NCI-H2196 treated with DMSO at 0.1 percent for 48 hours (cell line): Measurements from ENCODE around the gene VPS52.

Experiments used
- DNase-seq: peaks from one replicate; lab custom pipeline; 2025; ENCODE audit not compliant: unreplicated experiment; lab: John Stamatoyannopoulos, UW

Gene VPS52

GRCh38 chr6:33271468-33272274 lies at the start of gene VPS52, which contains the start of gene RPS18:
Gene VPS52 (minus strand): TSS chr6:33271876. CDS start chr6:33271675, 201 bp downstream.
Gene RPS18 (plus strand): TSS chr6:33272075. CDS start chr6:33272120, 45 bp downstream.
- peak; percentile 99 for DNase-seq

- DNase-seq = no peak
Observed at GRCh38 chr6:33321227-33321626, 49.6 kb upstream of the VPS52 start.

DNA sequence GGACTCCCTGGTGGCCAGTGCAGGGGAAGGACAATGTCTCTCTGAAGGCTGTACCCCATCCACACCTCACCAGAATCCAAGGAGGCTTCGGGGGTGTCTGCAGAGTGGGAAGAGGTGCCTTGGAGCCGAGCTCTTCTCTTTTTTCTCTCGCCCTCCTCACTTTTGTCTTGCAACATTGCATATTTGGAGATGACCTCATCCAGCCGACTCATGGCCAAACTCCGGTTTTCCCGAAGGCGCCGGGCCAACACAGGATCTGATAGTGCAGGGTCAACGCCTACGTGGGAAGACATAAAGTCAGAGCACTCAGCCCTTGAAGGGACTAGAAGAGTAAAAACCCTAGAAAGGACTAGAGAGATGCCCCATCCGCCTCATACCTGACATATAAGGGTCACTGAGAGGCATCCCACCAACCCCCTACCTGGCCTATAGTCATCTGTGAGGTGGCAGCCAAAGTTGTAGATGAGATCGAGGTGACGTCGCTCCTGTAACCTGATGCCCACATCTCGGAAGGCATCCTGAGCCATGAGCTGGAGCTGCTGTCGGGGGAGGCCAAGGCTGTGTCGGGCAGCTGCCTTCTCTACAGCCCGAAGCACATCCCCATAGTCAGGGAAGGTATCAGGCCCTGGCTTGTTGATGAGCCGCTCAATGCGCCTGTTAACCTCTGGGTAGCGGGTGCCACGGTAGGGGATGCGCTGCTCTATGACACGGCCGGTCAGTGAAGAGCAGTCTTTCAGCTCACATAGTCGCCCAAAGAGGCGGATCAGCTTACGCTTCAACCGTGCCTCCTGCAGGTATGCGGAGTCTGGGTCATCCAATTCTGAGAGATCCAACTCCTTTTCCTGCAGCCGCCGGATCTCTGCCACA lies 48.9 kb upstream of the VPS52 start:
- DNase-seq = peak; percentile 59

DNA sequence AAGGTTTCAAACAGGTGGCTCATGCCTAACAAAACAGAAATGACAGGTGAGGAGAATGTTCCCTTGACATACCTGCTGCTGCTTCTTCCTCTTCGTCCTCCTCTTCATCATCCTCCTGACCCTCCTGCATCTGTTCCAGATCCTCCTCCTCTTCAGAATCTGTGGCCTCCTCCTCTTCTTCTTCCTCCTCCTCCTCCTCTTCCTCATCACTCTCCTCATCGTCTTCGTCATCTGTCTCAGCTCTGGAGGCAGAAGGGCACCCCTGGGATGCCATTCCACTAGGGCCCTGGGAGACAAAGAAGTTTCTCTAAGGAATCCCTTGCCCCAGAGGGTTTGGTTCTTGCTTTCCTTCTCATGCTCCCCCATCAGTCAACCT lies 48.3 kb upstream of the VPS52 start:
- no peak for DNase-seq

DNA sequence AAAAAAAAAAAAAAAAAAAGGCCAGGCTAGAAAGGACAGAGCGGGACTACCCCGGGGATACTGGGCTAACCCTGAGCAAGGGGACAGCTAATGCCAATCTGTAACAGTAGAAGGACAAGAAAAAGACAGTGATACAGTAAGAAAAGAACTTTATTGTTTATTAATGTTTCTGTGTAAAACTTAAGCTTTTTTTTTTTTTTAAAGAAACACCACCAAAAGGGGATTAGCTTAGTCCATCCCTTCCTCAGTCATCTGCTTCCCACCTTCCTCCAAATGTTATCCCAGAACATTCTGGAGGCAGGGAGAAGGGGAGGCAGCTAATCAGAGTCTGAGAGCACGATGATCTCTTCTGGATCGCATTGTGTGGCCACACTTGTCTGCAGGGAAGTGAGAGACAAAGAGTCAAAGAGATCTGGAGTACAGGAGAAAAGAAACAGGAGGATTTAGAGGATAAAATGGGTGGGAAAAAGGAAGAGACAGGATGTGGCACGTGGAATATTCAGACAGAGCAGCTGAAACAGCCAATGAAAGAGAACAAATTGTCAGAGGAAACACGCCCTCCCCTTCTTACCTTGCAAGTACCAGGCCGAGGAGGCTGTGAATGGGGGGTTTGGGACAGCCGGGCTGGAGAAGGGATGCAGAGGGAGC lies 46.9 kb upstream of the VPS52 start:
- DNase-seq = no peak

GRCh38 chr6:33317669-33318425 lies 46.2 kb upstream of the VPS52 start, which contains the start of gene ZBTB22:
Gene ZBTB22 (minus strand): TSS chr6:33317744. CDS start chr6:33316916, 828 bp downstream.
- DNase-seq = peak; percentile 97

DNA sequence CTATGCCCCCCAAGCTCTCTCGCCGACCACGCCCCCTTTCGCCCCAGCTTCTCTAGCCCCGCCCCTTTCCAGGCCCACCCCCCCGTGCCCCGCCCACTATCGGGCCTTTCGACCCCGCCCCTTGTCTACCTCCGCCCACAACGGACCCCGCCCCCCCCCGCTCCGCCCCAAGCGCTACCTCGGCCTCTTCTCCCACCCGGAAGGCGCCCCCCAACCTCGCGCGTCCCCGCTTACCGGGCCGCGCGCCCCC lies 45.7 kb upstream of the VPS52 start:
- DNase-seq = no peak

DNA sequence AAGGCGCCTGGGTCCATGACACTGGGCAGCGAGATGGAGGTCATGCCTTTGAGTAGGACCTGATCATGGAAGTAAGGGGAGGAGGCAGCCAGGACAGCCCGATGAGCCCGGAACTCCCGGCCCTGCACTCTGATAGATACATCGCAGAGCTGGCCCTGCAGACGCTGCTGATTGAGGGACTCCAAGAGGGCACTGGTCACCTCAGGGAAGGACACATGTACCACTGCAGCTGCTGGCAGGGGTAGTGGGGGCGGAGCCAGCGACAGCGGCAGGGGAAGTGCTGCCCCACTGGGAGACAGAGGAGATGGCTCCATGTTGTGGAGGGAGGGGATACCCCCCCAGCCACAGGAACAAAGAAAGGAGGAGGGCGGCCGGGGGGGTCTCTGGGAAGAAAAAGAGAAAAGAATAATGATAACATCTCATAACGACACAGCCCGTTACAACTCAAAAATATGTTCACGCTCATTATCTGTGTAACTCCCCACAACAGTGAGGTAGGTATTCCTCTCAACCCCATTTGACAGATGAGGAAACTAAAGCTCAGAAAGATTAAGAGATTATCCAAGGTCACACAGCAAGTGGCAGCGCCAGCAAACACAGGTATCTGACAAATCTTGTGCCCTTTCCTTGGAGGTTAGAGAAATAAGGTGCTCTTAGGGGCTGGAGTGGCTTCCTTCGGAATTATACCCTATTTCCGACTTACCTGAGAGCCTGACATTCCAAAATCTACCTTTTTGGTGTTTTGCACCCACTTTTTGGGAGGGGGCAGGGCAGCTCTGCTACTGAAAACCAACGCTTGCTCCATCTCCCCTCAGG lies 45.1 kb upstream of the VPS52 start:
- DNase-seq = no peak

- DNase-seq = no peak
Observed at GRCh38 chr6:33315793-33316602, 44.3 kb upstream of the VPS52 start.

- DNase-seq = no peak
Observed at GRCh38 chr6:33314943-33315792, 43.5 kb upstream of the VPS52 start.

- peak; percentile 66 for DNase-seq
Observed at GRCh38 chr6:33314515-33314942, 42.9 kb upstream of the VPS52 start.

DNA sequence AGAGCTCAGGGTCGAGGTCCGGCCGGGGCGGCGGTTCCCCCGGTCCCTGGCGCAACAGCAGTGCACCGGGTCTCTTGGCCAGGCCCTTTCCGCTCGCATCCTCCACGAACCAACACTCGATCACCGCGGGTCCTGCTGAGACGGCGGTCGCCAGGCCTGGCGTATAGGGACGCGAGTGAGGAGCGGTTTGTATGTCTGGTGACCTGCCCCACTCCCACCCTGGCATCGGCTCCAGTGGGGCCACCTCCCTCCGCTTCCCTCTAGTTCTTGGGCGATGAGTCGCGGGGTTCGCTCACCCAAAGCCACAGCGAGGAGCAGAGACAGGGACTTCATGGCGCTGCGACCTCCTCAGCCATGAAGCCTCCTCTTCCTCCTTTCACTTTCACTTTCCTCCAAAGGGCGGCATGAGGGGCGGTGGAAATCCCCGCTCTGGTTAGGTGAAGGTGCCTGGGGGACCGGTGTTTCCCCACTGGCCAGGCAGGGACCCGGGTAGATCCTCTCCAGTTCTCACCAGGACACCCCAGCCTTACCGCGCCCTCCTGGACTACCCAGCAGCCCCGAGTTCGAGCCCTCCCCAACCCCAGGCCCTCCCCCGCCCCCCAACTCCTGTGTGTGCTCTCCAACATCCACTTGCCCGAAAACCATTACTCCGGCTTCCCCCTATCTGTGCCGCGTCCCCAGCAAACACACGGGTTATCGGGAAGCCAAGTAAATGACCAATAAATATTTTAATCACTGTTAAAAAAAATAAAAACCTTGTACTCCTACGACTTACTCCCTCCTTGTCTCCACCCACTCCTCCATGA lies 42.2 kb upstream of the VPS52 start, which contains the start of gene TAPBP:
Gene TAPBP (minus strand): TSS at position 370 of the 806 bp plus-strand sequence. CDS start 37 bp downstream, at position 333.
- DNase-seq = peak; percentile 38

DNA sequence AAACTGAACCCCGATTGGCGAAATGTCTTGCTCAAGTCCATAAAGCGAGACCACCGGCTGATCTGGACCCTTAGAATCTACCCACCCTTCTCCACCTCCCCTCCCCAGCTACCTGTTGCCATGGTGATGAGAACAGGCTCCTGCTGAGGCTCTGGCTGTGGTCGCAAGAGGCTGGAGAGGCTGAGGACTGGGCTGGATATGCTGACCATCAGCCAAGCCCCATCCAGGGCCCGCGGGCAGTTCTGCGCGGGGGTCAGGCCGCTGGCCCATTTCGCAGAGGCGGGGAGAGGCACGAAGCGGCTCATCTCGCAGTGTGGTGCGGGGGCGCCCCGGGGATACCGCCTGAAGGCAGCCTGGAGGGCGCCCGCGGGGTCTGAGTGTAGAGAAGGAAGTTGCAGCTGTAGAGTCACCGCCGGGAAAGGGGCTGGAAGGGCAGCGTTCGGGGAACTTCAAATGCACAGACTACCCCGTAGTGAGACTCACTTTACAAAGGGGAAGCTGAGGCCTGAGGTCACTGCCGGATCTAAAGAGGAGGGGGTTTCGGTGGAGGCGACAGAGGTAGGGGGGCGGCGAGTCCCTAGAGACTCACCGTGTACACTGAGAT lies 41.5 kb upstream of the VPS52 start:
- no peak for DNase-seq

DNA sequence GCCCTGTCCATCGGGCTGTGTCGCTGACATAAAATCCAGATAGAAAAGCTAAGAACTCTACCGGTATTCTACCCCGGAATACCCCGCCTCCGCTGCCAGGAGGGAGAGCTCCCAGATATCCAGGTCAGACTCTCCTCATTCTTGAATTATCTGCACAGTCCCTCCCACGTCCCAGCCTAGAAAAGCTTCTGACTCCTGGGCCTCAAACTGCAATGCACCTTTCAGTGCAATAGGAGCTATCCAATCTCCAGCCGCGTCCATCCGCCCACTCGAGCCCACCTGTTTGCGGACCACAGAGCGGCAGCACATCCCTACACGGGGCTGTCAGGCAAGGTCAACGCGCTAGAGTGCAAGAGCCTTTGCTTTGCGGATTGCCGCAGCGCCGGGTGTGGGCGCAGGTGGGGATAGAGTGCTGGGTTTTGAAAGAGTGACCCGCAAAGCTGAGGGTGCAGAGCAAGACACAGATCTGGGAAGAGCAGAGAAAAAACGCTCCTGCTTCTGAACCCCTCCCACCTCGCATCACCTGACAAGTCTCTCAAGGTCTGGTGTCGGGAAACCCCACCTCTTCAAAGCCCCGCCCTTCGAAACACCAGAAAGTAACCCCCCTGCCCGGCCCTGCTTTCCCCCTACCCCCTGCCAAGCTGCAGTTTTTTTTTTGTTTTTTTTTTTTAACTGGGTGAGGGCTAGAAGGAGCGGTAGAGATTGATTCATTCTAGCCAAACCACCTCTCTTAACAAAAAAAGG lies 40.9 kb upstream of the VPS52 start:
- DNase-seq = peak; percentile 77

DNA sequence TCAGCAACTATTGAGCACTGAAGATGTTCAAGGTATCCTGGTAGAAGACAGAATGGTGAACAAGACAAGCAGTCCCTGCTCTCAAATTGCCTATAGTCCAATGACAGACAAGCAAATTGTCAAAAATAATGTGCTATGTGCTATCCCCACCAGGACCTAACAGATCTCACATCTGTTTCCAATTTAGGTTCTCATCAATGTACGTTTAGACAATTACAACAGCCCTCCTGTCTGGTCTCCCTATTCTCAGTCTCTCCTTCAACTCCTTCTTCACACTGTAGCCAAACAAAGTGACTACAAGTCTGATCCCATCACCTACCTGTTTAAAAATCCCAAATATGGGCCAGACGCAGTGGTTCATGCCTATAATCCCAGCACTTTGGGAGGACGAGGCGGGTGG lies 34.7 kb upstream of the VPS52 start:
- no peak for DNase-seq

DNA sequence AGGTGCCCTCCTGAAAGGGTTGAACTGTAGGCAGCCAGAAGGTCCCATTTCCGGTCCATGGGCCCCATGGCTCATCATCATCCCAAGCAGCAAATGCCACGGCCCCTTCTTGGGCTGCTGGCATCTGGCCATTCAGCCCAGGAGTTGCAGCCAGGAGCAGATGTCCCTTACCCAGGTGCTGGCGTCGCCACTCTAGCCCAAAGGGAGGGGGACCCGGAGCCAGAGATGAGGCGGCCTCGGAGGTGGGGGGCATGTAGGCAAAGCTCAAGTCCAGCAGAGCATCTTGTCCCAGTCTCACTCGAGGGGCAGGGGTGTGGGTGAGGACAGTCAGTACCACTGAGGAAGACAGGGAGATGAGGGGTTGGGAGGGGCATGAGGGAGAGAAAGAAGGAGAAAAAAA lies 33.4 kb upstream of the VPS52 start:
- no peak for DNase-seq
